HL-60 (cell line): ENCODE results near the gene ZNF804A.

Experiments used
- DNase-seq, 2 experiments: peaks; one replicate each; pipeline ENCODE4 v3.0.0-alpha.2; 2010 to 2020; ENCODE audit warnings: low read depth in 1 of 2, low spot score in 1 of 2
- H3K27ac ChIP-seq: fragments of 250-450 bp; sonication (Bioruptor Pico); replicated peaks from 2 replicates; pipeline ENCODE4 v1.5.1; 2020; ENCODE audit warnings: mild to moderate bottlenecking, moderate library complexity
- H3K27me3 ChIP-seq: fragments of 250-450 bp; sonication (Bioruptor Pico); 2 replicates; pipeline ENCODE4 v1.5.1; 2021; ENCODE audit warnings: mild to moderate bottlenecking, moderate library complexity; ENCODE audit not compliant: insufficient read depth, poor library complexity, severe bottlenecking
- H3K4me3 ChIP-seq: replicated peaks from 2 replicates; pipeline ENCODE4 v1.5.1; 2011; ENCODE audit warnings: mild to moderate bottlenecking, control low read depth, low read length; ENCODE audit not compliant: insufficient read depth
- GABPA ChIP-seq: IDR thresholded peaks from 2 replicates; pipeline ENCODE4 v1.6.1; 2012; ENCODE audit warnings: low read depth
- POLR2AphosphoS5 ChIP-seq: IDR thresholded peaks from 2 replicates; pipeline ENCODE4 v1.6.1; 2012; ENCODE audit warnings: low read depth
- SPI1 ChIP-seq: IDR thresholded peaks from 2 replicates; pipeline ENCODE4 v1.6.1; 2012; ENCODE audit warnings: low read depth, mild to moderate bottlenecking, borderline replicate concordance
- TF ChIP-seq, protein P1 (sequence below): IDR thresholded peaks from one replicate; pipeline ENCODE4 v1.5.1; 2011; ENCODE audit warnings: low read length, control low read depth, inconsistent platforms; ENCODE audit not compliant: insufficient read depth
- TF ChIP-seq, protein P2 (sequence below): IDR thresholded peaks from 2 replicates; pipeline ENCODE4 v1.6.1; 2012; ENCODE audit warnings: low read depth; ENCODE audit not compliant: insufficient replicate concordance

ZNF804A gene

GRCh38 chr2:184799379-184799778 lies 201.1 kb downstream of the ZNF804A start:
- no peak overlapping the region for H3K4me3 ChIP-seq
- H3K27ac ChIP-seq = no peak overlapping the region
- no peaks in the 10 kb centered on the region for H3K27me3 ChIP-seq
- TF ChIP-seq GABPA = no peak
- TF ChIP-seq, protein P1, sequence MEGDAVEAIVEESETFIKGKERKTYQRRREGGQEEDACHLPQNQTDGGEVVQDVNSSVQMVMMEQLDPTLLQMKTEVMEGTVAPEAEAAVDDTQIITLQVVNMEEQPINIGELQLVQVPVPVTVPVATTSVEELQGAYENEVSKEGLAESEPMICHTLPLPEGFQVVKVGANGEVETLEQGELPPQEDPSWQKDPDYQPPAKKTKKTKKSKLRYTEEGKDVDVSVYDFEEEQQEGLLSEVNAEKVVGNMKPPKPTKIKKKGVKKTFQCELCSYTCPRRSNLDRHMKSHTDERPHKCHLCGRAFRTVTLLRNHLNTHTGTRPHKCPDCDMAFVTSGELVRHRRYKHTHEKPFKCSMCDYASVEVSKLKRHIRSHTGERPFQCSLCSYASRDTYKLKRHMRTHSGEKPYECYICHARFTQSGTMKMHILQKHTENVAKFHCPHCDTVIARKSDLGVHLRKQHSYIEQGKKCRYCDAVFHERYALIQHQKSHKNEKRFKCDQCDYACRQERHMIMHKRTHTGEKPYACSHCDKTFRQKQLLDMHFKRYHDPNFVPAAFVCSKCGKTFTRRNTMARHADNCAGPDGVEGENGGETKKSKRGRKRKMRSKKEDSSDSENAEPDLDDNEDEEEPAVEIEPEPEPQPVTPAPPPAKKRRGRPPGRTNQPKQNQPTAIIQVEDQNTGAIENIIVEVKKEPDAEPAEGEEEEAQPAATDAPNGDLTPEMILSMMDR = no peak
- TF ChIP-seq SPI1 = no peak
- no peak for TF ChIP-seq POLR2AphosphoS5
- TF ChIP-seq, protein P2, sequence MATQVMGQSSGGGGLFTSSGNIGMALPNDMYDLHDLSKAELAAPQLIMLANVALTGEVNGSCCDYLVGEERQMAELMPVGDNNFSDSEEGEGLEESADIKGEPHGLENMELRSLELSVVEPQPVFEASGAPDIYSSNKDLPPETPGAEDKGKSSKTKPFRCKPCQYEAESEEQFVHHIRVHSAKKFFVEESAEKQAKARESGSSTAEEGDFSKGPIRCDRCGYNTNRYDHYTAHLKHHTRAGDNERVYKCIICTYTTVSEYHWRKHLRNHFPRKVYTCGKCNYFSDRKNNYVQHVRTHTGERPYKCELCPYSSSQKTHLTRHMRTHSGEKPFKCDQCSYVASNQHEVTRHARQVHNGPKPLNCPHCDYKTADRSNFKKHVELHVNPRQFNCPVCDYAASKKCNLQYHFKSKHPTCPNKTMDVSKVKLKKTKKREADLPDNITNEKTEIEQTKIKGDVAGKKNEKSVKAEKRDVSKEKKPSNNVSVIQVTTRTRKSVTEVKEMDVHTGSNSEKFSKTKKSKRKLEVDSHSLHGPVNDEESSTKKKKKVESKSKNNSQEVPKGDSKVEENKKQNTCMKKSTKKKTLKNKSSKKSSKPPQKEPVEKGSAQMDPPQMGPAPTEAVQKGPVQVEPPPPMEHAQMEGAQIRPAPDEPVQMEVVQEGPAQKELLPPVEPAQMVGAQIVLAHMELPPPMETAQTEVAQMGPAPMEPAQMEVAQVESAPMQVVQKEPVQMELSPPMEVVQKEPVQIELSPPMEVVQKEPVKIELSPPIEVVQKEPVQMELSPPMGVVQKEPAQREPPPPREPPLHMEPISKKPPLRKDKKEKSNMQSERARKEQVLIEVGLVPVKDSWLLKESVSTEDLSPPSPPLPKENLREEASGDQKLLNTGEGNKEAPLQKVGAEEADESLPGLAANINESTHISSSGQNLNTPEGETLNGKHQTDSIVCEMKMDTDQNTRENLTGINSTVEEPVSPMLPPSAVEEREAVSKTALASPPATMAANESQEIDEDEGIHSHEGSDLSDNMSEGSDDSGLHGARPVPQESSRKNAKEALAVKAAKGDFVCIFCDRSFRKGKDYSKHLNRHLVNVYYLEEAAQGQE = no peak
- DNase-seq = peak in 1 of 2 experiments; percentile 42

- Histone ChIP-seq H3K27me3 (no peaks in the 10 kb centered on the region), H3K27ac (no peak overlapping the region), H3K4me3 (no peak overlapping the region)
- DNase-seq = no peak
- TF ChIP-seq, protein P2 = no peak
- no peak for TF ChIP-seq SPI1
- TF ChIP-seq, protein P1 = no peak
- no peak for TF ChIP-seq GABPA
- TF ChIP-seq POLR2AphosphoS5 = no peak
Measured at GRCh38 chr2:184814421-184814820, 216.1 kb downstream of the ZNF804A start.

DNA sequence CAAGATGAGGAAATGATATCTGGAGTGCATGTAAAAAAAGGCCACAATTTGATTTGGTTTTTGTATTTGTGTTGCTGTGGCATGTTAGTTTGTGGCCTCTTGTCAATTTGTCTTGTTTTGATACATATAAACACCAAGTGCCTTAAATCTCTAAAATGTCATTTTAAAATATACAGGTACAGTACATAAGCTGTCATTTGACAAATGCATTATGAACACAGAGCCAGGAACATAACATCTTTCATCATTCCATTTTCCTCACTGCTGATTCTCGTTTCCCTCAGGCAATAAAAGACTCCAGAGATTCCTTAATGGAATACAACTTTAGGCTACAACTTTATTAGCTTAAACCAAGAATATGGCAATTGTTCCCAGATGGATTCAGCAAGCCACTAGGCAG lies 217.5 kb downstream of the ZNF804A start:
- Histone ChIP-seq H3K27me3 (no peaks in the 10 kb centered on the region), H3K27ac (no peak overlapping the region), H3K4me3 (no peak overlapping the region)
- no peak for DNase-seq
- TF ChIP-seq SPI1 = no peak
- no peak for TF ChIP-seq POLR2AphosphoS5
- TF ChIP-seq, protein P1 = no peak

DNA sequence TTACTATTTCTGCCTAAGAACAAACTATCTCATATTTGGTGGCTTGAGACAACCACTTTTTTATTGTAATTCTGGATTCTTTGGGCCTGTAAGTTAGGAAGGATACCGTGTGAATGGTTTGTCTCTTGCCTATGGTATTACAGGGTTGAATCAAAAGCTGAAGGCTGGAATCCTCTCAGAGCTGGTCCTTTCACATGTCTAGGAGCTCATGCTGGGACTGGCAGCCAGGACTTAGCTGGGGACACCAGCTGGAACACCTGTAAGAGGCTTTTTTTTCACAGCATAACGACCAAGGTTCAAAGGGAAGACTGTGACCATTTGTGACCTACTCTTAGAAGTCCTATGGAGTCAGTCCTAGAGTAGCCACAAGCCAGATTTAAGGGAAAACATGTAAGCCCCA lies 226.3 kb downstream of the ZNF804A start:
- no peak for DNase-seq

More for the DNA sequence above, 226.3 kb downstream of the ZNF804A start:
- Histone ChIP-seq H3K27me3 (no peaks in the 10 kb centered on the region), H3K4me3 (no peak overlapping the region), H3K27ac (no peak overlapping the region)
- TF ChIP-seq, protein P1 = no peak
- TF ChIP-seq, protein P2 = no peak
- TF ChIP-seq GABPA (no peak), POLR2AphosphoS5 (no peak), SPI1 (no peak)
